Measurements from ENCODE around the gene WDR27. TPM values are rescaled to one million over a fixed set of nuclear protein-coding genes. Genes with fewer than 3 reads are reported as not detected.

Gene WDR27
- polyA plus RNA-seq, 2 donors = 10.3 to 24.0 TPM

DNA sequence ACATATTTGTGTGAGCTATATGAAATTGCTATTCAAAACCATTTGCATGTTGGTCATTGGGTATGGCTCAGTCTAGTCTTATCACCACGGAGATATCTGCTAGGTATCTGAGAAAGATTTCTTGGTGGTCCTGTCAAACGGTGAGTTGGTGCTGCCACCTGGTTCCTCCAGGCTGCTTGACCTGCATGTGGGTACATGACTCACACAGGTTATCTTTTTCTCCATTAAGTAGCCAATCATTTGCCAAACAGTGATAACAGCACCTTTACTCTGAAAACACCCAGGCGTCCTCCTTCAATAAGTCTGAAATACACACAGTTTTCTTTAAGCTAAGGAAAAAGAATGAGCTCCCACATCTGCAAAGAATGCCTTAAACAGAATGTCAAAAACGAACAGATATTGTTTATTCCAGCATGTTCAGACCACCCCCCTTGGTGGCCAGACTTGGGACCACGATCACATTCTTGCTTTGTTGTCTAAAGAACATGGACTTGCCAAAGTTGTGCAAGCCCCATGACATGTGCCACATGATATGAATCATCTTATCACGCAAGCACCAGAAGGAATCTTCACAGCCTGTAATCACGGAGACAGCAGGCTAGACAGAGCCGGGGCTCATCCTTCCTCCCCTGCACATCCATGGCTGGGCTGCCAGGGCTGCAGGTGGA lies 247.5 kb downstream of the WDR27 start:
- peak overlapping the region in 1 of 2 donors; percentile 26 for H3K27ac ChIP-seq (ENCODE audit: low read depth in 2 of 2, low read length in 1 of 2)

DNA sequence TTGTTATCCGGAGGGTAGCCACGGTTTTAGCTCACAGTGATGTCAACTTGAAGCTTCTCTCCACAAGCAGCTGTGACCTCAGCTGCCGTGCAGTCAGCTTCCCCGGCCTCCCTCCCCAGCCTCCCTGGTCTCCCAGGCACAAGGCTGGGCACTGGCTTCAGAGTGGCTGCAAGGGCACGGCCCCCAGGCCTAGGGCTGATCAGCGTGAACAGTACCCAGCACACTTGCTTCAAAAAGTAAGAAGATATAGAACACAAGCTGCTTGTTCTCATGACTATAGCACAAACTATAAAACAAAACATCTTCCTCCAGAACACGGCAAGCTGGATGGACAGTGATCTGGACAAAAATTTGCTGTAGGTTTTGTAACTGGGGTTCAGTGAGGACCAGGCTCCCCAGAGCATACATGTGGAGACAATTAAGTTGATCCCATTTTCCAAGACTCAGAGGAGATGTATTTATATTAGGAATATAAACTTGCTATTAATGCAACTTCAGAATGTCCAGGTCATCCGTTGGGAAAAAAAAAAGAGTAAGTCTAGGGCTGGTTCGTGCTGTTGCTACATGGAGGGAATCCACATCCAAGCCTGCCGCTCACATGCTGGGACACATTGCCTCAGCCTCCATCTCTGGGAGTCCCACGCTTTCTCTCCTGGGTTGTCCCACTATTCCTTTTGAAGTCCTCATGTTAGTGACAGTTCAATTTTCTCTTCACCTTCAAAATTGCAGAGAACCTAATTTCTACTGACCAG lies 248.8 kb downstream of the WDR27 start:
- Histone ChIP-seq H3K4me3 (ENCODE audit: low read depth in 1 of 2, low read length in 2 of 2) (peak overlapping the region in 1 of 2 donors; percentile 33), H3K4me1 (ENCODE audit: control insufficient read depth in 2 of 2, insufficient read depth in 2 of 2, low read length in 1 of 2) (peaks cover 2 to 5% of the 10 kb centered on the region in 2 donors), H3K27me3 (ENCODE audit: control insufficient read depth in 1 of 2, insufficient read depth in 2 of 2, low read length in 2 of 2) (no peaks in the 10 kb centered on the region), H3K9me3 (ENCODE audit: control insufficient read depth in 2 of 2, insufficient read depth in 1 of 2, low read depth in 1 of 2, low read length in 1 of 2) (no peaks in the 10 kb centered on the region), H3K27ac (ENCODE audit: low read depth in 2 of 2, low read length in 1 of 2) (peak overlapping the region; percentile 51 to 80), H3K36me3 (ENCODE audit: control insufficient read depth in 2 of 2, insufficient read depth in 2 of 2, low read length in 1 of 2) (no peaks in the 10 kb centered on the region)
- WGBS, 2 donors = 83% methylated on average over 11 of the region's 11 CpGs

More for the DNA sequence above, 247.5 kb downstream of the WDR27 start:
- H3K27me3 ChIP-seq (ENCODE audit: control insufficient read depth in 1 of 2, insufficient read depth in 2 of 2, low read length in 2 of 2) = no peaks in the 10 kb centered on the region
- no peaks in the 10 kb centered on the region for H3K9me3 ChIP-seq (ENCODE audit: control insufficient read depth in 2 of 2, insufficient read depth in 1 of 2, low read depth in 1 of 2, low read length in 1 of 2)
- no peak overlapping the region for H3K4me3 ChIP-seq (ENCODE audit: low read depth in 1 of 2, low read length in 2 of 2)
- WGBS, 2 donors = 52 to 60% methylated on average over 8 of the region's 8 CpGs
- no peaks in the 10 kb centered on the region for H3K36me3 ChIP-seq (ENCODE audit: control insufficient read depth in 2 of 2, insufficient read depth in 2 of 2, low read length in 1 of 2)
- peaks cover 2 to 5% of the 10 kb centered on the region in 2 donors for H3K4me1 ChIP-seq (ENCODE audit: control insufficient read depth in 2 of 2, insufficient read depth in 2 of 2, low read length in 1 of 2)

DNA sequence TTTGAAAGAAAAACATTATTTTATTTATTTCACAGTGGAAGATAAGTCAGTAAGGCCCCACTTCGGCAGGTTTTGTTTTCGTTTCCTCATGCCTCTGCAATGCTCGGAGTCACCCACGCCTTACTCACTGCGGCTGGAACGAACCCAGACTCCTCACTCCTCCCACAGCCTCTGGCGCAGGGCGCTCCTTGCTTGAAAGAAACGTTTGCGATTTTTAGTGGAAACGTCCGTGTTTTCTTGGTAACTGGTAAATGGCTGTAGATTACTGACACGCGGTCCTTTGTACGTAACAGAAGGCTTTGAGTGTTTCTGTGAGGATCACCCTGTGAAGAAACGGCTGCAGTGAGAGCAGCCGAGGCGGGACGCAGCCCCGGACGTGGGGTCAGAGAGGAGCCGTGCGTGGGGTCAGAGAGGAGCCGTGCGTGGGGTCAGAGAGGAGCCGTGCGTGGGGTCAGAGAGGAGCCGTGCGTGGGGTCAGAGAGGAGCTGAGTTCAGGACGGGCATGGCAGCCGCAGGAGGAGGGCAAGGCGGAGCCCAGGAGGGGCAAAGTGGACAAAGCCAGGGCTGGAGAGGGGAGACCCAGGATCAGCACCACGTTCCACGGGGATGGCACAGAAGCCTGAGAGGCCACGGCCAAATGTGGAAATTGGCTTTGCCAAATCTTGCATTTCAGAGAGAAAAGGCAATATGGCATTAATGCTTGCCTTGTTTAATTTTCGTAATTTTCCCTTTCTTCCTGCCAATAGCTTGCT lies 249.5 kb downstream of the WDR27 start:
- H3K9me3 ChIP-seq (ENCODE audit: control insufficient read depth in 2 of 2, insufficient read depth in 1 of 2, low read depth in 1 of 2, low read length in 1 of 2) = no peaks in the 10 kb centered on the region
- peak overlapping the region; percentile 51 to 80 for H3K27ac ChIP-seq (ENCODE audit: low read depth in 2 of 2, low read length in 1 of 2)
- H3K36me3 ChIP-seq (ENCODE audit: control insufficient read depth in 2 of 2, insufficient read depth in 2 of 2, low read length in 1 of 2) = no peaks in the 10 kb centered on the region
- 53% methylated on average over 36 of the region's 36 CpGs for WGBS, 2 donors
- H3K4me1 ChIP-seq (ENCODE audit: control insufficient read depth in 2 of 2, insufficient read depth in 2 of 2, low read length in 1 of 2) = peaks cover 2 to 5% of the 10 kb centered on the region in 2 donors
- no peaks in the 10 kb centered on the region for H3K27me3 ChIP-seq (ENCODE audit: control insufficient read depth in 1 of 2, insufficient read depth in 2 of 2, low read length in 2 of 2)
- peak overlapping the region; percentile 28 to 33 for H3K4me3 ChIP-seq (ENCODE audit: low read depth in 1 of 2, low read length in 2 of 2)

GRCh38 chr6:169451065-169451838 lies 250.6 kb downstream of the WDR27 start:
- peak overlapping the region in 1 of 2 donors; percentile 44 for H3K27ac ChIP-seq (ENCODE audit: low read depth in 2 of 2, low read length in 1 of 2)
- H3K4me3 ChIP-seq (ENCODE audit: low read depth in 1 of 2, low read length in 2 of 2) = peak overlapping the region in 1 of 2 donors; percentile 18
- WGBS, 2 donors = 69 to 72% methylated on average over 14 of the region's 14 CpGs

DNA sequence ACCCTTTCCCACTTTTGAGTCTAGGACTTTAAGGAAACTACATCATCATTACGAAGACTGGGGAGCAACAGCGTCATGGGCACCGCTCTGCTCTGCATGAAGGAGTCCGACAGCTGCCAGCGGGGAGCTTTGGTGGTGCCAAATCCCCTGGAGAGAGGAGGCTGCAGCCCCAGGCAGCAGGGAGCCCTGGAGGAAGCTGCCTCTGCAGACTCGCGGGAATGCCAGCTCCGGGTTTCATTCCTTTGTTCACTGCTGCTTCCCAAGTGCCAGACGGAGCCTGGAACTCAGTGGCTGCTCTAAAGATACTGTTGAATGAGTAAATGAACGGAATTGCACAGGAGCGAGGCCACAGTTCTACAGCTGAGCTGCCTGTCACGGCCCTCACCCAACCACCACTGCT lies 251.7 kb downstream of the WDR27 start:
- WGBS, 2 donors = 84 to 89% methylated on average over 12 of the region's 12 CpGs
- no peak overlapping the region for H3K4me3 ChIP-seq (ENCODE audit: low read depth in 1 of 2, low read length in 2 of 2)
- peaks cover 3 to 9% of the 10 kb centered on the region in 2 donors for H3K4me1 ChIP-seq (ENCODE audit: control insufficient read depth in 2 of 2, insufficient read depth in 2 of 2, low read length in 1 of 2)
- H3K27ac ChIP-seq (ENCODE audit: low read depth in 2 of 2, low read length in 1 of 2) = peak overlapping the region in 1 of 2 donors; percentile 64
- no peaks in the 10 kb centered on the region for H3K9me3 ChIP-seq (ENCODE audit: control insufficient read depth in 2 of 2, insufficient read depth in 1 of 2, low read depth in 1 of 2, low read length in 1 of 2)
- H3K27me3 ChIP-seq (ENCODE audit: control insufficient read depth in 1 of 2, insufficient read depth in 2 of 2, low read length in 2 of 2) = no peaks in the 10 kb centered on the region
- H3K36me3 ChIP-seq (ENCODE audit: control insufficient read depth in 2 of 2, insufficient read depth in 2 of 2, low read length in 1 of 2) = no peaks in the 10 kb centered on the region

More at GRCh38 chr6:169451065-169451838, 250.6 kb downstream of the WDR27 start:
- H3K36me3 ChIP-seq (ENCODE audit: control insufficient read depth in 2 of 2, insufficient read depth in 2 of 2, low read length in 1 of 2) = no peaks in the 10 kb centered on the region
- no peaks in the 10 kb centered on the region for H3K9me3 ChIP-seq (ENCODE audit: control insufficient read depth in 2 of 2, insufficient read depth in 1 of 2, low read depth in 1 of 2, low read length in 1 of 2)
- H3K4me1 ChIP-seq (ENCODE audit: control insufficient read depth in 2 of 2, insufficient read depth in 2 of 2, low read length in 1 of 2) = peaks cover 2 to 5% of the 10 kb centered on the region in 2 donors
- H3K27me3 ChIP-seq (ENCODE audit: control insufficient read depth in 1 of 2, insufficient read depth in 2 of 2, low read length in 2 of 2) = no peaks in the 10 kb centered on the region

- Histone ChIP-seq H3K27me3 (ENCODE audit: control insufficient read depth in 1 of 2, insufficient read depth in 2 of 2, low read length in 2 of 2) (no peaks in the 10 kb centered on the region), H3K9me3 (ENCODE audit: control insufficient read depth in 2 of 2, insufficient read depth in 1 of 2, low read depth in 1 of 2, low read length in 1 of 2) (no peaks in the 10 kb centered on the region), H3K4me3 (ENCODE audit: low read depth in 1 of 2, low read length in 2 of 2) (no peak overlapping the region), H3K27ac (ENCODE audit: low read depth in 2 of 2, low read length in 1 of 2) (no peak overlapping the region), H3K4me1 (ENCODE audit: control insufficient read depth in 2 of 2, insufficient read depth in 2 of 2, low read length in 1 of 2) (peaks cover 3 to 6% of the 10 kb centered on the region in 2 donors), H3K36me3 (ENCODE audit: control insufficient read depth in 2 of 2, insufficient read depth in 2 of 2, low read length in 1 of 2) (no peaks in the 10 kb centered on the region)
- WGBS, 2 donors = 61 to 71% methylated on average over 6 of the region's 6 CpGs
Observed at GRCh38 chr6:169449221-169449620, 252.6 kb downstream of the WDR27 start.

- peak overlapping the region; percentile 33 to 43 for H3K27ac ChIP-seq (ENCODE audit: low read depth in 2 of 2, low read length in 1 of 2)
- 66 to 68% methylated on average over 27 of the region's 27 CpGs for WGBS, 2 donors
Observed at GRCh38 chr6:169445661-169446581, 255.9 kb downstream of the WDR27 start.

DNA sequence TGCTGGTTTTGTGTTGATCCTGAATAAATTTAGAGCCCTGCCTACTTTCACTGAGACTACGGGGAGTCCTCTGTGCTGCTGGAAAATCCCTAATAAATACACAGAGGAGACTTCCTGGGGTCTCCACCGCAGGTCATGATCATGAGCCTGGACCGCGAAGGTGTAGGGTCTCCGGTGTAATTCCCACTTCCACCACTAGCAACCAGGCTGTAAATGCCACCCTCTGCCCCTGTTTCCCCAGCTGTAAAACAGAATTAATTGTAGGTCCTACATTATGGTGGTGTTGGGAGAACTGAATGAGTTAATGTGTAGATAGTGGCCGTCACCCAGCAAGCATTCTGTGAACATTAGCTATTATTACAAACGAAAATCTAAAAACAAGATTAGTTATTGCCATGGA lies 256.6 kb downstream of the WDR27 start:
- 71 to 76% methylated on average over 7 of the region's 7 CpGs for WGBS, 2 donors
- H3K4me1 ChIP-seq (ENCODE audit: control insufficient read depth in 2 of 2, insufficient read depth in 2 of 2, low read length in 1 of 2) = peaks cover 3 to 4% of the 10 kb centered on the region in 2 donors
- no peaks in the 10 kb centered on the region for H3K36me3 ChIP-seq (ENCODE audit: control insufficient read depth in 2 of 2, insufficient read depth in 2 of 2, low read length in 1 of 2)
- H3K27me3 ChIP-seq (ENCODE audit: control insufficient read depth in 1 of 2, insufficient read depth in 2 of 2, low read length in 2 of 2) = no peaks in the 10 kb centered on the region
- H3K9me3 ChIP-seq (ENCODE audit: control insufficient read depth in 2 of 2, insufficient read depth in 1 of 2, low read depth in 1 of 2, low read length in 1 of 2) = no peaks in the 10 kb centered on the region
- H3K27ac ChIP-seq (ENCODE audit: low read depth in 2 of 2, low read length in 1 of 2) = no peak overlapping the region
- no peak overlapping the region for H3K4me3 ChIP-seq (ENCODE audit: low read depth in 1 of 2, low read length in 2 of 2)

More at GRCh38 chr6:169445661-169446581, 255.9 kb downstream of the WDR27 start:
- no peaks in the 10 kb centered on the region for H3K27me3 ChIP-seq (ENCODE audit: control insufficient read depth in 1 of 2, insufficient read depth in 2 of 2, low read length in 2 of 2)
- peaks cover 3 to 4% of the 10 kb centered on the region in 2 donors for H3K4me1 ChIP-seq (ENCODE audit: control insufficient read depth in 2 of 2, insufficient read depth in 2 of 2, low read length in 1 of 2)
- no peaks in the 10 kb centered on the region for H3K36me3 ChIP-seq (ENCODE audit: control insufficient read depth in 2 of 2, insufficient read depth in 2 of 2, low read length in 1 of 2)
- no peaks in the 10 kb centered on the region for H3K9me3 ChIP-seq (ENCODE audit: control insufficient read depth in 2 of 2, insufficient read depth in 1 of 2, low read depth in 1 of 2, low read length in 1 of 2)
- H3K4me3 ChIP-seq (ENCODE audit: low read depth in 1 of 2, low read length in 2 of 2) = no peak overlapping the region

Measured in esophagus (tissue), 2 donors.